Suprapubic skin (tissue), 4 donors: ENCODE measurements around the gene CDC25A. TPM values are rescaled to one million over a fixed set of nuclear protein-coding genes. Genes with fewer than 3 reads are reported as not detected.

ENCODE experiments used
- DNase-seq, 2 donors: peaks; one replicate each; pipeline ENCODE4 v3.0.0-alpha.2; 2019; ENCODE audit warnings: low spot score in 2 of 2
- H3K27ac ChIP-seq: fragments of 200-600 bp; sonication (generic); one replicate; pipeline ENCODE4 v1.5.1; 2019
- H3K27me3 ChIP-seq: fragments of 200-600 bp; sonication (generic); one replicate; pipeline ENCODE4 v1.5.1; 2019
- H3K36me3 ChIP-seq: fragments of 200-600 bp; sonication (generic); one replicate; pipeline ENCODE4 v1.5.1; 2019
- H3K4me1 ChIP-seq: fragments of 200-600 bp; sonication (generic); one replicate; pipeline ENCODE4 v1.5.1; 2019
- H3K4me3 ChIP-seq: fragments of 200-600 bp; sonication (generic); one replicate; pipeline ENCODE4 v1.5.1; 2019; ENCODE audit warnings: mild to moderate bottlenecking
- H3K9me3 ChIP-seq: fragments of 200-600 bp; sonication (generic); one replicate; pipeline ENCODE4 v1.5.1; 2019
- CTCF ChIP-seq, 2 donors: fragments of 200-600 bp in 1 of 2; fragments of 450-650 bp in 1 of 2; sonication (generic) in 1 of 2; IDR thresholded peaks; one replicate each; pipeline ENCODE4 v1.5.1; 2016 to 2019; ENCODE audit warnings: antibody characterized with exemption in 2 of 2, mild to moderate bottlenecking in 1 of 2, moderate library complexity in 1 of 2
- EP300 ChIP-seq: sonication (generic); formaldehyde crosslinking; IDR thresholded peaks from one replicate; pipeline ENCODE4 v1.6.1; 2017; ENCODE audit warnings: antibody characterized with exemption
- POLR2A ChIP-seq, 2 donors: fragments of 450-650 bp; IDR thresholded peaks; one replicate each; pipeline ENCODE4 v1.6.1; 2017; ENCODE audit warnings: antibody characterized with exemption in 2 of 2, mild to moderate bottlenecking in 2 of 2, moderate library complexity in 2 of 2
- POLR2AphosphoS5 ChIP-seq, 3 donors: sonication (generic); formaldehyde crosslinking; IDR thresholded peaks; one replicate each; pipeline ENCODE4 v1.6.1; 2017; ENCODE audit warnings: antibody characterized with exemption in 3 of 3
- WGBS: methylation state at CpG from one replicate; pipeline ENCODE4 v1.1.5; 2018; 5-methylcytosine and 5-hydroxymethylcytosine counted together
- total RNA-seq, 4 donors: library from RNA; depleted of rRNA; stranded (reverse); fragments of >200 nt; gene quantifications; one replicate each; pipeline ENCODE4 v1.1.0, GENCODE V29; 2016

The CDC25A gene
- total RNA-seq, 4 donors from 2014 or later: 0.55 to 6.8 (median 0.98) TPM; not detected in 1

DNA sequence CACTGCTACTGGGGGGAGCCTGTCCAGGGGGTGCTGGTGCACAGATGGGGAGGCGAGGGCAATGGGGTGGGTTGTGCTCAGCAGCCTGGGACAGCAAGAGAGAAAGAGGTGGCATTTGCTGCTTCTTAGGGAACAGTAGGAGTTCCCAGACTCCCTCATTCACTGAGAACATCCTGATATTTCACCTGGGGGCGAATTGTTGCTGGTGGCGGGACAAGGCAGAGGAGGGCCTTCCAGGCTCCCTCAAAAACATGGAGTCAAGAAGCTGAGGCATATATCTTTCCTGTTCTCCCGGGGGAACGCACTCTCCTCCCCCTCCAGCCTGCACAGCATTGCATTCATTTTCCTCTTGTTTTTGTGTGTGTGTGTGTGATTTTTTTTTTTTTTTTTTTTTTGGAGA lies 65.7 kb downstream of the CDC25A start:
- H3K9me3 ChIP-seq: no peaks in the 10 kb centered on the region
- no peak overlapping the region for H3K4me3 ChIP-seq
- WGBS: 76% methylated on average over 5 of the region's 5 CpGs
- no peak for DNase-seq
- H3K27me3 ChIP-seq: no peaks in the 10 kb centered on the region
- TF ChIP-seq POLR2A (IDR thresholded peaks at IDR 0.05) (no peak), CTCF (IDR thresholded peaks at IDR 0.05) (no peak), POLR2AphosphoS5 (IDR thresholded peaks at IDR 0.05) (no peak), EP300 (no peak)
- peaks cover 17% of the 10 kb centered on the region for H3K4me1 ChIP-seq
- H3K36me3 ChIP-seq: no peaks in the 10 kb centered on the region
- no peak overlapping the region for H3K27ac ChIP-seq

DNA sequence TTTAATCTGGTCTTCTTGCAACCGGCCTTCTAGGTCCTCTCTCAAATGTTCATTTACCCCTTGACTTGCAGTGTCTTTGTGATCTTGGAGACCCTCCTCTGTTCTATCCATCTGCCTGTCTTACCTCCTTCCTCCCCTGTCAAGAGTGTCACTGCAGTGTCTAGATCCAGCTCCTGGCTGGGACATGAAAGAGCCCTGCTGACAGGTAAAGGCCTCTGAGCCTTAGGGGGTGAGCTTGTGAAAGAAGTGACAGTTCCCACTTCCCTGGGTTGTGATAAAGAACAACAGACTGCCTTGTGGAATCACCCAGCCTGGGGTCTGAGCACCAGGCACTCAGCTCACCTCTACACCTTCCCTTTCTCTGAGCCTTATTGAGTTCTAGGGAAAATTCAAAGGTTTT lies 68.0 kb downstream of the CDC25A start:
- H3K36me3 ChIP-seq: no peaks in the 10 kb centered on the region
- no peaks in the 10 kb centered on the region for H3K9me3 ChIP-seq
- WGBS: 95% methylated on average over 1 of the region's 1 CpG
- peaks cover 12% of the 10 kb centered on the region for H3K4me1 ChIP-seq
- TF ChIP-seq POLR2AphosphoS5 (IDR thresholded peaks at IDR 0.05): no peak
- TF ChIP-seq CTCF (IDR thresholded peaks at IDR 0.05): no peak
- no peak for TF ChIP-seq POLR2A (IDR thresholded peaks at IDR 0.05)
- no peak for DNase-seq
- no peak overlapping the region for H3K4me3 ChIP-seq
- H3K27me3 ChIP-seq: no peaks in the 10 kb centered on the region
- H3K27ac ChIP-seq: no peak overlapping the region

DNA sequence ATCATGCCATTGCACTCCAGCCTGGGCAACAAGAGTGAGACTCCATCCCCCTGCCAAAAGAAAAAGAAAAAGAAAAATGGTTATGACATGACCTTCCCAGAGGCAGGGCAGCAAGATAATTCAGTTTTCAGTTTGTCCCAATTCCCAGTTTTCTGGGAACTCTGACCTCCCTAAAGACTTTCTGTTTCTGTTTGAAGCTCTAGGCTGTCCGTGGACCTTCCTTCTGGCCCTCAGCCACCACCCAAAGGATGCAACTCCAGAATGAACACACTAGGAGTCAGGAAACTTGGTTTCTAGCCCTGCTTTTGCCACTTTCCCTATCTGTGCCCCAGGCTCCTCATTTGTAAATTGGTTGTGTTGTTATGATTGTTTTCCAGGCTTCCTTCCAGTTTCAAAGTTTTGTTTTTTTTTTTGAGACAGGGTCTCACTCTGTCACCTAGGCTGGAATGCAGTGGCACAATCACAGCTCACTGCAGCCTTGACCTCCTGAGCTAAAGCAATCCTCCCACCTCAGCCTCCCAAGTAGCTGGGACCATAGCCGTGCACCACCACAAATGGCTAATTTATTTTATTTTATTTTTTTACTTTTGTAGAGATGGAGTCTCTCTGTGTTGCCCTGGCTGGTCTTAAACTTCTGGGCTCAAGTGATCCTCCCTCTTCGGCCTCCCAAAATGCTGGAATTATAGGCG lies 68.6 kb downstream of the CDC25A start:
- TF ChIP-seq CTCF (IDR thresholded peaks at IDR 0.05) (no peak), POLR2A (IDR thresholded peaks at IDR 0.05) (no peak), POLR2AphosphoS5 (IDR thresholded peaks at IDR 0.05) (no peak), EP300 (no peak)
- WGBS: 72% methylated on average over 4 of the region's 4 CpGs
- Histone ChIP-seq H3K9me3 (no peaks in the 10 kb centered on the region), H3K36me3 (no peaks in the 10 kb centered on the region), H3K27me3 (no peaks in the 10 kb centered on the region), H3K4me1 (peaks cover 8% of the 10 kb centered on the region), H3K4me3 (no peak overlapping the region), H3K27ac (peak overlapping the region; percentile 41)
- DNase-seq: peak in 1 of 2 donors; percentile 68

DNA sequence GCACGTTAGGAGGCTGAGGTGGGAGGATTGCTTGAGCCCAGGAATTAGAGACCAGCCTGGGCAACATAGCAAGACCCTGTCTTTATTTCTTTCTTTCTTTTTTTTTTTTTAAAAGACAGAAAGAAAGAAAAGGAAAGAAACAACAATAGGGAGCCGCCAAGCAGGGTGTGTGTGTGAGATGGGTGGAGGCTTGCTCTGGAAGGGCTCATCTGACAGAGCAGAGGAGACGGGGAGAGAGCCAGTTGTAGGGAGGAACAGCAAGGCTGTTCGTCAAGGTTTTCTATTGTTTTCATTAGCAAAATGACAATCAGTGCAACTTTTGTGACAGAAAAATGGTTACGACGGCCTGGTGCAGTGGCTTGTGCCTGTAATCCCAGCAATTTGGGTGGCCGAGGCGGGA lies 69.3 kb downstream of the CDC25A start:
- 77% methylated on average over 8 of the region's 8 CpGs for WGBS

DNA sequence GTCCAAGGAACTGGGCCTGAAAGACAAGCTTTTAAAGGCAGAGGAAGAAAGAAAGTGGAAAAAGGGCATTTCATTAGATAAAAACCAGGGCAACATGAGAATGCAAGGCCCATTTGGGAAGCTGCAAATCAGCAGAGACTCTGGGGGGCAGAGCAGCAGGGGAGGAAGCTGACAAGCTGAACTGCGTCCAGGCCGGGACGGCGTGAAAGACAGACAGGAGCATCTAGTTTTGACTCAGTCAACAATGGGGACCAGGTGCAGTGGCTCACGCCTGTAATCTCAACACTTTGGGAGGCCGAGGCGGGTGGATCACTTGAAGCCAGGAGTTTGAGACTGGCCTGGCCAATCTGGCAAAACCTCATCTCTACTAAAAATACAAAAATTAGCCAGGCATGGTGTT lies 69.9 kb downstream of the CDC25A start:
- DNase-seq: no peak

More for the DNA sequence above, 69.3 kb downstream of the CDC25A start:
- H3K9me3 ChIP-seq: no peaks in the 10 kb centered on the region
- no peak for DNase-seq
- H3K27me3 ChIP-seq: no peaks in the 10 kb centered on the region
- TF ChIP-seq EP300: no peak
- TF ChIP-seq POLR2A (IDR thresholded peaks at IDR 0.05): no peak
- TF ChIP-seq CTCF (IDR thresholded peaks at IDR 0.05): no peak
- no peak for TF ChIP-seq POLR2AphosphoS5 (IDR thresholded peaks at IDR 0.05)
- no peak overlapping the region for H3K4me3 ChIP-seq
- H3K36me3 ChIP-seq: no peaks in the 10 kb centered on the region
- H3K27ac ChIP-seq: peak overlapping the region; percentile 41
- H3K4me1 ChIP-seq: peaks cover 5% of the 10 kb centered on the region

More for the DNA sequence above, 69.9 kb downstream of the CDC25A start:
- Histone ChIP-seq H3K27me3 (no peaks in the 10 kb centered on the region), H3K9me3 (no peaks in the 10 kb centered on the region), H3K4me1 (peaks cover 5% of the 10 kb centered on the region), H3K36me3 (no peaks in the 10 kb centered on the region), H3K27ac (no peak overlapping the region), H3K4me3 (no peak overlapping the region)
- 90% methylated on average over 6 of the region's 7 CpGs for WGBS
- no peak for TF ChIP-seq POLR2A (IDR thresholded peaks at IDR 0.05)
- no peak for TF ChIP-seq CTCF (IDR thresholded peaks at IDR 0.05)
- TF ChIP-seq POLR2AphosphoS5 (IDR thresholded peaks at IDR 0.05): no peak
- no peak for TF ChIP-seq EP300
